ELF-1 (cell line): ENCODE data around the gene DUS2.
A peak's percentile ranks its signal among the peaks of the same experiment; 100 is the strongest.

Experiments
- DNase-seq: peaks from one replicate; pipeline ENCODE4 v3.0.0-alpha.2; 2016; ENCODE audit warnings: low read depth, low spot score

The DUS2 gene

GRCh38 chr16:68046106-68046505 lies 23.0 kb downstream of the DUS2 start:
- DNase-seq = no peak

- DNase-seq = no peak
These were observed 24.9 kb downstream of the DUS2 start for GRCh38 chr16:68047987-68048386.

- DNase-seq = no peak
These were observed 26.4 kb downstream of the DUS2 start for GRCh38 chr16:68049449-68049848.

- no peak for DNase-seq
These were observed 32.3 kb downstream of the DUS2 start for GRCh38 chr16:68055395-68055794.

GRCh38 chr16:68059804-68060203 lies 36.7 kb downstream of the DUS2 start:
- DNase-seq = no peak

GRCh38 chr16:68061396-68061795 lies 38.3 kb downstream of the DUS2 start:
- no peak for DNase-seq

- DNase-seq = no peak
These were observed 39.9 kb downstream of the DUS2 start for GRCh38 chr16:68062910-68063393.

- DNase-seq = peak; percentile 77
These were observed 41.8 kb downstream of the DUS2 start for GRCh38 chr16:68064791-68065365.

- no peak for DNase-seq
These were observed 42.7 kb downstream of the DUS2 start for GRCh38 chr16:68065716-68066305.

- DNase-seq = no peak
These were observed 43.7 kb downstream of the DUS2 start for GRCh38 chr16:68066763-68067162.

- no peak for DNase-seq
These were observed 45.8 kb downstream of the DUS2 start for GRCh38 chr16:68068926-68069325.

GRCh38 chr16:68069511-68070248 lies 46.6 kb downstream of the DUS2 start:
- no peak for DNase-seq

- no peak for DNase-seq
These were observed 47.2 kb downstream of the DUS2 start for GRCh38 chr16:68070249-68070730.

- DNase-seq = no peak
These were observed 47.9 kb downstream of the DUS2 start for GRCh38 chr16:68070806-68071517.

- no peak for DNase-seq
These were observed 48.4 kb downstream of the DUS2 start for GRCh38 chr16:68071518-68071901.

- no peak for DNase-seq
These were observed 49.1 kb downstream of the DUS2 start for GRCh38 chr16:68072038-68072695.

- DNase-seq = no peak
These were observed 51.0 kb downstream of the DUS2 start for GRCh38 chr16:68073902-68074760.

- no peak for DNase-seq
These were observed 51.9 kb downstream of the DUS2 start for GRCh38 chr16:68074850-68075555.

GRCh38 chr16:68075980-68076379 lies 52.9 kb downstream of the DUS2 start:
- no peak for DNase-seq

GRCh38 chr16:68076560-68076959 lies 53.5 kb downstream of the DUS2 start:
- DNase-seq = no peak
